NCI-H2029 treated with DMSO at 0.1 percent for 48 hours (cell line): ENCODE results near the gene CCDC97.
"Not testable (repeated sequence)": the region's sequence is repeated elsewhere in the genome, so short reads cannot be mapped to it uniquely, and the experiment has no call there.

Experiments used
- DNase-seq: peaks from one replicate; lab custom pipeline; 2025; lab: John Stamatoyannopoulos, UW

CCDC97 gene

DNA sequence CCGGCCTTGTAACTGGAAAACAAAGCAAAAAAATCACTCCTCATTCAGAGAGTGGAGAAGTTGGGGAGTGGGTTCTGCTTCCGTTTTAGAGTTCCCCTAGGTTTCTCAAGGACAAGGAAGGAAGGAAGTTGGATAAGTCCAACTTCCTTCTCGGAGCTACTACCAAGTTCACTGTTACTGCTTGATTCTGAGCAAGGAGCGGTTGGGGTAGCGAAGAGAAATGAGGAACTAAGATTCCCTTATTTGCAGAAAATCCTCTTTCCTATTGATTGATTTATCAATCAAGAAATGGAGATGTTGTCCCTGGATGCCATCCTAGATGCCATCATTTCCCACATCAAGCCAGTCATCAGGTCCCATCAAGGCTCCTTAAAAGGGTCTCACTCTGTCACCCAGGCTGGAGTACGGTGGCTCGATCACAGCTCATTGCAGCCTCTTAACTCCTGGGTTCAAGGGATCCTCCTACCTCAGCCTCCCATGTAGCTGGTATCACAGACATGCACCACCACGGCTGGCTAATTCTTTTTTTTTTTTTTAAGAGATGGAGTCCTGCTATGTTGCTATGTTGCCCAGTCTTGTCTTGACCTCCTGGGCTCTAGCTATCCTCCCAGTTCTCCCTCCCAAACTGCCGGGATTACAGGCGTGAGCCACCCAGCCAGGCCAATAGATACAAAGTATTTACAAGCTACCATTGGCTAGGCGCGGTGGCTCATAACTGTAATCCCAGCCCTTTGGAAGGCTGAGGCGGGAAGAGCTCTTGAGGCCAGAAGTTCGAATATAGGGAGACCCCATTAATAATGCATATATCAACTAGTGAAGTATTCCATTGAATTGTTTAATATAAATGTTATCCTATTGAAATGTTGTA, 54.8 kb downstream of the CCDC97 start:
- no peak for DNase-seq

GRCh38 chr19:41366089-41366488, 56.1 kb downstream of the CCDC97 start:
- DNase-seq = no peak

DNA sequence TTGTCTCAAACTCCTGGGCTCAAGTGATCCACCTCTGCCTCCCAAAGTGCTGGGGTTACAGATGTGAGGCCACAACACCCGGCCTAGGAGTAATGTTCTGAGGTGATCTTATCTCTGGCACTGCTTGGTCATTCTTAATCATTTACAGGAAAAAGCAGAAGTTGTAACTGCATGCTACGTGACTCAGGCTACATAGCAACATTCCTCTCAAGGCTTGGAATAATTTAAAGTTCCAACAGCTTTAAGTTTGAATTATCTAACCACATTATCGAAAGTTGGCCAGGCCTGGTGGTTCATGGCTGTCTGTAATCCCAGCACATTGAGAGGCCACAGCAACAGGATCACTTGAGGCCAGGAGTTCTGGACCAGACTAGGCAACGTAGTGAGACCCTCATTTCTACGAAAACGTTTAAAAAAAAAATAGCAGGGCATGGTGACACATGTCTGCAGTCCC, 57.9 kb downstream of the CCDC97 start:
- DNase-seq = no peak

DNA sequence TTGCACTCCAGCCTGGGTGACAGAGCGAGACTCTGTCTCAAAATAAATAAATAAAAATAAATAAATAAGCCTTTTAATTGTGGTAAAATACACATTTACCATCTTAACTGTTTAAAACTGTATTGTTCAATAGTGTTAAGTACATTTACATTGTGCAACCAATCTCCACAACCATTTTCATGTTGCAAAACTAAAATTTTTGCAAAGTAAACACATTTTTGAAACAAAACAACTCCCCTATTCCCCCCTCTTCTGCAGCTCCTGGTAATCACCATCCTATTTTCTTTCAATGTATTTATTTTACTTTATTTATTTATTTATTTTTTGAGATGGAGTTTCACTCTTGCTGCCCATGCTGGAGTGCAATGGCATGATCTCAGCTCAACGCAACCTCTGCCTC, 59.8 kb downstream of the CCDC97 start:
- no peak for DNase-seq

DNA sequence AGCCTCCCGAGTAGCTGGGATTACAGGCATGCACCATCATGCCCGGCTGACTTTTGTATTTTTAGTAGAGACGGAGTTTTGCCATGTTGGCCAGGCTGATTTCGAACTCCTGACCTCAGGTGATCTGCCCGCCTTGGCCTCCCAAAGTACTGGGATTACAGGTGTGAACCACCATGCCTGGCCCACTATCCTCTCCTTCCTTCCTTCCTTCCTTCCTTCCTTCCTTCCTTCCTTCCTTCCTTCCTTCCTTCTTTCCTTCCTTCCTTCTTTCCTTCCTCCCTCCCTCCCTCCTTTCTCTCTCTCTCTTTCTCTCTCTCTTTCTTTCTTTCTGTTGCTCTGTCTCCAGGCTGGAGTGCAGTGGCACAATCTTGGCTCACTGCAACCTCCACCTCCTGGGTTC, 61.1 kb downstream of the CCDC97 start:
- DNase-seq = not testable (repeated sequence)

DNA sequence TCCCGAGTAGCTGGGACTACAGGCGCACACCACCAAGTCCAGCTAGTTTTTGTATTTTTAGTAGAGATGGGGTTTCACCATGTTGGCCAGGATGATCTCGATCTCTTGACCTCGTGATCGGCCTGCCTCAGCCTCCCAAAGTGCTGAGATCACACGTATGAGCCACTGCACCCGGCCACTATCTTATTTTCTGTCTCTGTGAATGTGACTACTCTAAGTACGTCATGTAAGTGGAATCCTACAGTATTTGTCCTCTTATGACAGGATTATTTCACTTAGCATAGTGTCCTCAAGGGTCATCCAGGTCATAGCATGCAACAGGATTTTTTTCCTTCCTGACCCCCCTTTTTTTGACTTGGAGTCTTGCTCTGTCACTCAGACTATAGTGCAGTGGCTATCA, 61.6 kb downstream of the CCDC97 start:
- no peak for DNase-seq

GRCh38 chr19:41372501-41372900, 62.5 kb downstream of the CCDC97 start:
- no peak for DNase-seq

DNA sequence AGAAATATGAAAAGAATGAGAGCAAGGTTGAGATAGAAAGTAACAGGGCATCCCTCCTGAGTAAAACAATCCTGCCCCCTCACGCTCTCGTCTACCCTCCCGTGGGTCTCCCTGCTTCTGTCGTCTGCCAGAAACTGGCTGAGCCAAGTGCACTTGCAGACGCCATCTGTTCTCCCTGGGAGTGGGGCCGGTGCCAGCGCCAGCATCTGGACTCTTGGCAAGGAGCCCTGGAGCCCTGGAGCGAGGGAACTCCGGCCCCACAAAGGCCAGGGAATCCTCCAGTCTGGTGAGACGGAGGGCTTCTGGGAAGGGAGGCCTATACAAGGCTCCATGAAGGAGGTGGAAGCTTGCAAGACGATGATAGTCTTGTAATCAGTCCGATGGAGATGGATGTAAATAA, 64.0 kb downstream of the CCDC97 start:
- DNase-seq = peak; percentile 88
